ENCODE measurements around the gene LYRM7.

Gene LYRM7

GRCh38 chr5:131156957-131157356 is 13.8 kb upstream of the LYRM7 start:
- Histone ChIP-seq H3K27me3 (ENCODE audit: insufficient read depth, low read length) (no peaks in the 10 kb centered on the region), H3K4me1 (ENCODE audit: insufficient read depth, low read length) (no peaks in the 10 kb centered on the region)

GRCh38 chr5:131160134-131160533 is 10.6 kb upstream of the LYRM7 start:
- no peak overlapping the region for H3K9ac ChIP-seq (ENCODE audit: low read depth, low read length)
- H3K4me1 ChIP-seq (ENCODE audit: insufficient read depth, low read length): no peaks in the 10 kb centered on the region
- H3K36me3 ChIP-seq (ENCODE audit: insufficient read depth, low read depth, low read length): peaks cover 49% of the 10 kb centered on the region
- H3K9me3 ChIP-seq (ENCODE audit: insufficient read depth, low read depth, low read length): no peaks in the 10 kb centered on the region
- no peaks in the 10 kb centered on the region for H3K27me3 ChIP-seq (ENCODE audit: insufficient read depth, low read length)
- H3K4me3 ChIP-seq (ENCODE audit: low read length): no peak overlapping the region
- no peak overlapping the region for H3K27ac ChIP-seq (ENCODE audit: low read length)

More at GRCh38 chr5:131156957-131157356, 13.8 kb upstream of the LYRM7 start:
- no peak overlapping the region for H3K9ac ChIP-seq (ENCODE audit: low read depth, low read length)
- H3K9me3 ChIP-seq (ENCODE audit: insufficient read depth, low read depth, low read length): no peaks in the 10 kb centered on the region
- no peak overlapping the region for H3K27ac ChIP-seq (ENCODE audit: low read length)
- H3K4me3 ChIP-seq (ENCODE audit: low read length): no peak overlapping the region
- H3K36me3 ChIP-seq (ENCODE audit: insufficient read depth, low read depth, low read length): peaks cover 41% of the 10 kb centered on the region

- H3K9ac ChIP-seq (ENCODE audit: low read depth, low read length): peak overlapping the region; percentile 92
- H3K36me3 ChIP-seq (ENCODE audit: insufficient read depth, low read depth, low read length): peaks cover 43% of the 10 kb centered on the region
- no peaks in the 10 kb centered on the region for H3K27me3 ChIP-seq (ENCODE audit: insufficient read depth, low read length)
- H3K4me1 ChIP-seq (ENCODE audit: insufficient read depth, low read length): no peaks in the 10 kb centered on the region
- H3K4me3 ChIP-seq (ENCODE audit: low read length): peak overlapping the region; percentile 88
- no peaks in the 10 kb centered on the region for H3K9me3 ChIP-seq (ENCODE audit: insufficient read depth, low read depth, low read length)
- peak overlapping the region; percentile 64 for H3K27ac ChIP-seq (ENCODE audit: low read length)
Observed at GRCh38 chr5:131163276-131164119, 7.2 kb upstream of the LYRM7 start.

- Histone ChIP-seq H3K27ac (ENCODE audit: low read length) (peak overlapping the region; percentile 90), H3K9ac (ENCODE audit: low read depth, low read length) (peak overlapping the region; percentile 92), H3K36me3 (ENCODE audit: insufficient read depth, low read depth, low read length) (peaks cover 33% of the 10 kb centered on the region), H3K9me3 (ENCODE audit: insufficient read depth, low read depth, low read length) (no peaks in the 10 kb centered on the region), H3K4me1 (ENCODE audit: insufficient read depth, low read length) (no peaks in the 10 kb centered on the region), H3K27me3 (ENCODE audit: insufficient read depth, low read length) (no peaks in the 10 kb centered on the region), H3K4me3 (ENCODE audit: low read length) (peak overlapping the region; percentile 88)
Observed at GRCh38 chr5:131164191-131165118, 6.3 kb upstream of the LYRM7 start.

- H3K4me1 ChIP-seq (ENCODE audit: insufficient read depth, low read length): no peaks in the 10 kb centered on the region
- H3K4me3 ChIP-seq (ENCODE audit: low read length): peak within 1 kb of the TSS; percentile 88
- no peaks in the 10 kb centered on the region for H3K9me3 ChIP-seq (ENCODE audit: insufficient read depth, low read depth, low read length)
- H3K36me3 ChIP-seq (ENCODE audit: insufficient read depth, low read depth, low read length): peaks cover 26% of the 10 kb centered on the region
- no peaks in the 10 kb centered on the region for H3K27me3 ChIP-seq (ENCODE audit: insufficient read depth, low read length)
- peak within 1 kb of the TSS; percentile 90 for H3K27ac ChIP-seq (ENCODE audit: low read length)
- peak within 1 kb of the TSS; percentile 92 for H3K9ac ChIP-seq (ENCODE audit: low read depth, low read length)
Observed at GRCh38 chr5:131165119-131165727, 5.5 kb upstream of the LYRM7 start, which contains the start of gene HINT1. Gene HINT1 (minus strand): TSS chr5:131165256. CDS start chr5:131165205, 51 bp downstream.

GRCh38 chr5:131167615-131168014 is 3.1 kb upstream of the LYRM7 start:
- H3K27ac ChIP-seq (ENCODE audit: low read length): no peak overlapping the region
- no peak overlapping the region for H3K9ac ChIP-seq (ENCODE audit: low read depth, low read length)
- H3K36me3 ChIP-seq (ENCODE audit: insufficient read depth, low read depth, low read length): peaks cover 2% of the 10 kb centered on the region; the same call in 1 of the 2 replicates
- no peaks in the 10 kb centered on the region for H3K27me3 ChIP-seq (ENCODE audit: insufficient read depth, low read length)
- no peaks in the 10 kb centered on the region for H3K9me3 ChIP-seq (ENCODE audit: insufficient read depth, low read depth, low read length)
- H3K4me3 ChIP-seq (ENCODE audit: low read length): no peak overlapping the region
- H3K4me1 ChIP-seq (ENCODE audit: insufficient read depth, low read length): peaks cover 4% of the 10 kb centered on the region; the same call in 1 of the 2 replicates

GRCh38 chr5:131169810-131170539 is 769 bp upstream of the LYRM7 start:
- Histone ChIP-seq H3K4me3 (ENCODE audit: low read length) (peak overlapping the region; percentile 94), H3K9me3 (ENCODE audit: insufficient read depth, low read depth, low read length) (no peaks in the 10 kb centered on the region), H3K9ac (ENCODE audit: low read depth, low read length) (peak overlapping the region; percentile 97), H3K27me3 (ENCODE audit: insufficient read depth, low read length) (no peaks in the 10 kb centered on the region), H3K36me3 (ENCODE audit: insufficient read depth, low read depth, low read length) (no peaks in the 10 kb centered on the region), H3K4me1 (ENCODE audit: insufficient read depth, low read length) (peaks cover 4% of the 10 kb centered on the region; the same call in 1 of the 2 replicates), H3K27ac (ENCODE audit: low read length) (peak overlapping the region; percentile 68)

- peak overlapping the region; percentile 94 for H3K4me3 ChIP-seq (ENCODE audit: low read length)
- peaks cover 4% of the 10 kb centered on the region; the same call in 1 of the 2 replicates for H3K4me1 ChIP-seq (ENCODE audit: insufficient read depth, low read length)
- H3K36me3 ChIP-seq (ENCODE audit: insufficient read depth, low read depth, low read length): no peaks in the 10 kb centered on the region
- no peaks in the 10 kb centered on the region for H3K27me3 ChIP-seq (ENCODE audit: insufficient read depth, low read length)
- no peaks in the 10 kb centered on the region for H3K9me3 ChIP-seq (ENCODE audit: insufficient read depth, low read depth, low read length)
- H3K9ac ChIP-seq (ENCODE audit: low read depth, low read length): peak overlapping the region; percentile 84; the same call in 1 of the 2 replicates
- no peak overlapping the region for H3K27ac ChIP-seq (ENCODE audit: low read length)
Observed at GRCh38 chr5:131171276-131171810, 599 bp downstream of the LYRM7 start.

GRCh38 chr5:131180407-131180806 is 9.7 kb downstream of the LYRM7 start:
- H3K27ac ChIP-seq (ENCODE audit: low read length): no peak overlapping the region
- H3K4me3 ChIP-seq (ENCODE audit: low read length): no peak overlapping the region
- H3K27me3 ChIP-seq (ENCODE audit: insufficient read depth, low read length): no peaks in the 10 kb centered on the region
- H3K36me3 ChIP-seq (ENCODE audit: insufficient read depth, low read depth, low read length): no peaks in the 10 kb centered on the region
- H3K9ac ChIP-seq (ENCODE audit: low read depth, low read length): no peak overlapping the region
- no peaks in the 10 kb centered on the region for H3K9me3 ChIP-seq (ENCODE audit: insufficient read depth, low read depth, low read length)
- no peaks in the 10 kb centered on the region for H3K4me1 ChIP-seq (ENCODE audit: insufficient read depth, low read length)

GRCh38 chr5:131182839-131183238 is 12.1 kb downstream of the LYRM7 start:
- no peaks in the 10 kb centered on the region for H3K36me3 ChIP-seq (ENCODE audit: insufficient read depth, low read depth, low read length)
- no peak overlapping the region for H3K4me3 ChIP-seq (ENCODE audit: low read length)
- H3K9me3 ChIP-seq (ENCODE audit: insufficient read depth, low read depth, low read length): no peaks in the 10 kb centered on the region
- H3K9ac ChIP-seq (ENCODE audit: low read depth, low read length): no peak overlapping the region
- H3K4me1 ChIP-seq (ENCODE audit: insufficient read depth, low read length): no peaks in the 10 kb centered on the region
- H3K27me3 ChIP-seq (ENCODE audit: insufficient read depth, low read length): no peaks in the 10 kb centered on the region
- no peak overlapping the region for H3K27ac ChIP-seq (ENCODE audit: low read length)
